HEK293 (cell line): ENCODE results near the gene LCTL.

Source experiments
- ZBTB10 ChIP-seq: fragments of 450-650 bp; formaldehyde crosslinking; IDR thresholded peaks from 2 replicates; pipeline ENCODE4 v1.5.1; 2016; ENCODE audit warnings: missing biosample characterization, missing genetic modification characterization
- ZBTB26 ChIP-seq: fragments of 450-650 bp; formaldehyde crosslinking; optimal IDR thresholded peaks from 2 replicates; pipeline ENCODE3; 2016; ENCODE audit warnings: missing biosample characterization, mild to moderate bottlenecking, missing genetic modification characterization
- ZNF560 ChIP-seq: fragments of 450-650 bp; formaldehyde crosslinking; IDR thresholded peaks from 2 replicates; pipeline ENCODE4 v1.5.1; 2017; ENCODE audit warnings: missing biosample characterization, missing genetic modification characterization, borderline replicate concordance
- ZNF624 ChIP-seq: fragments of 450-650 bp; formaldehyde crosslinking; IDR thresholded peaks from 2 replicates; pipeline ENCODE4 v1.5.1; 2017; ENCODE audit warnings: missing biosample characterization, missing genetic modification characterization
- ZNF660 ChIP-seq: fragments of 450-650 bp; IDR thresholded peaks from 2 replicates; pipeline ENCODE4 v1.5.1; 2018; ENCODE audit warnings: missing biosample characterization, mild to moderate bottlenecking, missing genetic modification characterization
- TF ChIP-seq, protein P1 (sequence below): fragments of 450-650 bp; formaldehyde crosslinking; IDR thresholded peaks from 2 replicates; pipeline ENCODE4 v1.5.1; 2016; ENCODE audit warnings: missing biosample characterization, missing genetic modification characterization
- TF ChIP-seq, protein P2 (sequence below): fragments of 450-650 bp; formaldehyde crosslinking; IDR thresholded peaks from 2 replicates; pipeline ENCODE4 v1.5.1; 2017; ENCODE audit warnings: missing biosample characterization, missing genetic modification characterization
- TF ChIP-seq, protein P3 (sequence below): fragments of 450-650 bp; formaldehyde crosslinking; IDR thresholded peaks from 2 replicates; pipeline ENCODE4 v1.5.1; 2017; ENCODE audit warnings: missing biosample characterization, missing genetic modification characterization

DNA sequence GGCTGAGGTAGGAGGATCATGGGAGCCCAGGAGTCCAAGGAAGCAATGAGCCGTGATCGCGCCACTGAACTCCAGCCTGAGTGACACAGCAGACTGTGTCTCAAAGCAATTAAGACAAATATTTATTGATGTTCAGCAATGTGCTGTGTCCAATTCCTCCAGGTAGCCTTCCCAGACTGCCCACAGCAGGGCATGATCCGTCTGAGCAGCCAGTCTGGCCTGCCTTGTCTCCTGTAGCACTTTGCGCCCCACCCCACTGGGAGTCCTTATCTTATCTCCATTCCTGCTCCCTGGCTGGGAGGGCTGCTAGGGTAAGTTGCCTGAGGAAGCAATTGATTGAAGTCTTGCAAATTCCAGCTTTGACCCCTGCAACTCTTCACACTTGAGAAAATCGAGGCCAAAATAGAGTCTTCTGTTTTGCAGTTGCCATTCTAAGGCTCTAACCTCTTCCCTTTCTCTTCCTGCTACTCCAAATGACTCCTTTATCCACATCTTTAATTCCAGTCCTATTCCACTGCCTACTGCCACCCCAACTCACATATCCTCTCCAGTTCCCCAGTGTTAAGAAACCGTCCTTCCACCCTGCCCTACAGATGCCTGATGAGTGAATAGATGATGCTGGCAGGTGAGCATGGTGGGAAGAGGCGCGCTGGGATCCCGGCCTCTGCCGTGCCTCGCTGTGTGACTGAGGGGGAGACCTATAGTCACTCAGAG lies 26.9 kb upstream of the LCTL start:
- no peak for TF ChIP-seq ZNF660
- no peak for TF ChIP-seq ZBTB26 (tag by site-specific recombination)
- TF ChIP-seq, protein P1, sequence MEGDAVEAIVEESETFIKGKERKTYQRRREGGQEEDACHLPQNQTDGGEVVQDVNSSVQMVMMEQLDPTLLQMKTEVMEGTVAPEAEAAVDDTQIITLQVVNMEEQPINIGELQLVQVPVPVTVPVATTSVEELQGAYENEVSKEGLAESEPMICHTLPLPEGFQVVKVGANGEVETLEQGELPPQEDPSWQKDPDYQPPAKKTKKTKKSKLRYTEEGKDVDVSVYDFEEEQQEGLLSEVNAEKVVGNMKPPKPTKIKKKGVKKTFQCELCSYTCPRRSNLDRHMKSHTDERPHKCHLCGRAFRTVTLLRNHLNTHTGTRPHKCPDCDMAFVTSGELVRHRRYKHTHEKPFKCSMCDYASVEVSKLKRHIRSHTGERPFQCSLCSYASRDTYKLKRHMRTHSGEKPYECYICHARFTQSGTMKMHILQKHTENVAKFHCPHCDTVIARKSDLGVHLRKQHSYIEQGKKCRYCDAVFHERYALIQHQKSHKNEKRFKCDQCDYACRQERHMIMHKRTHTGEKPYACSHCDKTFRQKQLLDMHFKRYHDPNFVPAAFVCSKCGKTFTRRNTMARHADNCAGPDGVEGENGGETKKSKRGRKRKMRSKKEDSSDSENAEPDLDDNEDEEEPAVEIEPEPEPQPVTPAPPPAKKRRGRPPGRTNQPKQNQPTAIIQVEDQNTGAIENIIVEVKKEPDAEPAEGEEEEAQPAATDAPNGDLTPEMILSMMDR (tag by site-specific recombination): no peak
- TF ChIP-seq ZBTB10: no peak
- TF ChIP-seq, protein P2, sequence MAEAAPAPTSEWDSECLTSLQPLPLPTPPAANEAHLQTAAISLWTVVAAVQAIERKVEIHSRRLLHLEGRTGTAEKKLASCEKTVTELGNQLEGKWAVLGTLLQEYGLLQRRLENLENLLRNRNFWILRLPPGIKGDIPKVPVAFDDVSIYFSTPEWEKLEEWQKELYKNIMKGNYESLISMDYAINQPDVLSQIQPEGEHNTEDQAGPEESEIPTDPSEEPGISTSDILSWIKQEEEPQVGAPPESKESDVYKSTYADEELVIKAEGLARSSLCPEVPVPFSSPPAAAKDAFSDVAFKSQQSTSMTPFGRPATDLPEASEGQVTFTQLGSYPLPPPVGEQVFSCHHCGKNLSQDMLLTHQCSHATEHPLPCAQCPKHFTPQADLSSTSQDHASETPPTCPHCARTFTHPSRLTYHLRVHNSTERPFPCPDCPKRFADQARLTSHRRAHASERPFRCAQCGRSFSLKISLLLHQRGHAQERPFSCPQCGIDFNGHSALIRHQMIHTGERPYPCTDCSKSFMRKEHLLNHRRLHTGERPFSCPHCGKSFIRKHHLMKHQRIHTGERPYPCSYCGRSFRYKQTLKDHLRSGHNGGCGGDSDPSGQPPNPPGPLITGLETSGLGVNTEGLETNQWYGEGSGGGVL (tag by site-specific recombination): no peak
- no peak for TF ChIP-seq ZNF560 (tag by site-specific recombination)
- TF ChIP-seq, protein P3, sequence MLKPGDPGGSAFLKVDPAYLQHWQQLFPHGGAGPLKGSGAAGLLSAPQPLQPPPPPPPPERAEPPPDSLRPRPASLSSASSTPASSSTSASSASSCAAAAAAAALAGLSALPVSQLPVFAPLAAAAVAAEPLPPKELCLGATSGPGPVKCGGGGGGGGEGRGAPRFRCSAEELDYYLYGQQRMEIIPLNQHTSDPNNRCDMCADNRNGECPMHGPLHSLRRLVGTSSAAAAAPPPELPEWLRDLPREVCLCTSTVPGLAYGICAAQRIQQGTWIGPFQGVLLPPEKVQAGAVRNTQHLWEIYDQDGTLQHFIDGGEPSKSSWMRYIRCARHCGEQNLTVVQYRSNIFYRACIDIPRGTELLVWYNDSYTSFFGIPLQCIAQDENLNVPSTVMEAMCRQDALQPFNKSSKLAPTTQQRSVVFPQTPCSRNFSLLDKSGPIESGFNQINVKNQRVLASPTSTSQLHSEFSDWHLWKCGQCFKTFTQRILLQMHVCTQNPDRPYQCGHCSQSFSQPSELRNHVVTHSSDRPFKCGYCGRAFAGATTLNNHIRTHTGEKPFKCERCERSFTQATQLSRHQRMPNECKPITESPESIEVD (tag by site-specific recombination): no peak
- 0 out of 2 replicates have a peak, but pooled peaks have one; percentile 25 for TF ChIP-seq ZNF624
